B cell (primary cell): ENCODE measurements around the gene RAB43. TPM values are rescaled to one million over a fixed set of nuclear protein-coding genes. Genes with fewer than 3 reads are reported as not detected.
"Not testable (repeated sequence)": the region's sequence is repeated elsewhere in the genome, so short reads cannot be mapped to it uniquely, and the experiment has no call there.

Source experiments
- ATAC-seq: fragments of 200-7000 bp; cut with Tn5 transposase; one replicate; pipeline ENCODE4 v1.10.0; 2021; ENCODE audit warnings: low read depth, mild to moderate bottlenecking, moderate number of reproducible peaks, moderate library complexity
- CTCF ChIA-PET: fragments of 350-600 bp; sonication (Branson Sonifier 250); formaldehyde crosslinking; loops from one replicate; lab custom pipeline; 2021; ENCODE audit warnings: antibody characterized with exemption, inconsistent platforms; lab: Charles Lee
- POLR2A ChIA-PET: fragments of 350-600 bp; sonication (Branson Sonifier 250); formaldehyde crosslinking; loops from one replicate; lab custom pipeline; 2021; ENCODE audit warnings: antibody characterized with exemption; lab: Charles Lee
- DNase-seq: peaks from one replicate; pipeline ENCODE4 v3.0.0; 2013
- H2AFZ ChIP-seq: 2 replicates; pipeline ENCODE4 v1.6.1; 2012; ENCODE audit warnings: mild to moderate bottlenecking, low read depth, low read length; ENCODE audit not compliant: insufficient read depth, poor library complexity, severe bottlenecking
- H3K27ac ChIP-seq, 2 donors: 1 replicate in 1 of 2; 2 replicates in 1 of 2; pipeline ENCODE4 v1.5.1; 2012 to 2013; ENCODE audit warnings: low read length in 2 of 2, mild to moderate bottlenecking in 2 of 2, moderate library complexity in 1 of 2
- H3K27me3 ChIP-seq, 4 experiments: fragments of 200-600 bp in 1 of 4; sonication (generic) in 1 of 4; replicated peaks in 1 of 4; 1 replicate in 2 of 4; 2 replicates in 2 of 4; pipeline versions ENCODE4 v1.6.1 to v1.7.0; 2013 to 2016; ENCODE audit warnings: low read length in 3 of 4, mild to moderate bottlenecking in 2 of 4, mixed read lengths in 1 of 4, moderate library complexity in 1 of 4; ENCODE audit not compliant: insufficient read depth in 4 of 4, control insufficient read depth in 3 of 4; ENCODE audit errors: control extremely low read depth in 1 of 4
- H3K36me3 ChIP-seq, 2 experiments: replicated peaks in 1 of 2; 1 replicate in 1 of 2; 2 replicates in 1 of 2; pipeline versions ENCODE4 v1.6.1 to v1.7.1; 2013; ENCODE audit warnings: low read length in 1 of 2; ENCODE audit not compliant: insufficient read depth in 2 of 2, control insufficient read depth in 1 of 2; ENCODE audit errors: control extremely low read depth in 1 of 2, extremely low read depth in 1 of 2
- H3K4me1 ChIP-seq, 2 donors: fragments of 200-600 bp in 1 of 2; sonication (generic) in 1 of 2; 1 replicate in 1 of 2; 2 replicates in 1 of 2; pipeline versions ENCODE4 v1.5.1 to v1.6.1; 2013 to 2017; ENCODE audit warnings: low read length in 2 of 2; ENCODE audit not compliant: control insufficient read depth in 2 of 2, insufficient read depth in 2 of 2
- H3K4me2 ChIP-seq: replicated peaks from 2 replicates; pipeline ENCODE3; 2012; ENCODE audit warnings: mild to moderate bottlenecking, low read depth, low read length; ENCODE audit not compliant: poor library complexity, severe bottlenecking
- H3K4me3 ChIP-seq, 5 experiments: fragments of 200-600 bp in 1 of 5; sonication (generic) in 1 of 5; 1 replicate in 3 of 5; 2 replicates in 2 of 5; pipeline versions ENCODE4 v1.5.1 to v1.7.0; 2011 to 2016; ENCODE audit warnings: low read length in 4 of 5, mild to moderate bottlenecking in 4 of 5, low read depth in 2 of 5, control low read depth in 1 of 5, moderate library complexity in 1 of 5; ENCODE audit not compliant: insufficient read depth in 1 of 5; ENCODE audit errors: control extremely low read depth in 1 of 5, extremely low read depth in 1 of 5
- H3K79me2 ChIP-seq: fragments of 200-600 bp; sonication (generic); one replicate; pipeline ENCODE4 v1.6.0; 2016; ENCODE audit warnings: low read length; ENCODE audit not compliant: control insufficient read depth, insufficient read depth
- H3K9ac ChIP-seq: fragments of 200-600 bp; sonication (generic); 2 replicates; pipeline ENCODE4 v1.6.1; 2017; ENCODE audit warnings: mild to moderate bottlenecking, low read length, moderate library complexity
- H3K9me3 ChIP-seq, 3 donors: one replicate each; pipeline versions ENCODE4 v1.6.1 to v1.7.1; 2013; ENCODE audit warnings: low read length in 2 of 3; ENCODE audit not compliant: control insufficient read depth in 2 of 3, insufficient read depth in 1 of 3; ENCODE audit errors: control extremely low read depth in 1 of 3
- H4K20me1 ChIP-seq: 2 replicates; pipeline ENCODE4 v1.6.0; 2012; ENCODE audit warnings: mild to moderate bottlenecking, low read length; ENCODE audit not compliant: insufficient read depth, control insufficient read depth, poor library complexity, severe bottlenecking
- H3K27ac Mint-ChIP-seq: one replicate; pipeline ENCODE4 v1.8.0; 2021; ENCODE audit warnings: mixed read lengths
- H3K27me3 Mint-ChIP-seq: one replicate; pipeline ENCODE4 v1.8.0; 2021; ENCODE audit warnings: mixed read lengths
- H3K4me1 Mint-ChIP-seq: one replicate; pipeline ENCODE4 v1.8.0; 2021; ENCODE audit warnings: mixed read lengths
- H3K4me3 Mint-ChIP-seq: one replicate; pipeline ENCODE4 v1.8.0; 2021; ENCODE audit warnings: mixed read lengths
- H3K9me3 Mint-ChIP-seq: one replicate; pipeline ENCODE4 v1.8.0; 2022; ENCODE audit warnings: mixed read lengths; ENCODE audit not compliant: insufficient read depth
- EZH2 ChIP-seq: IDR thresholded peaks from 2 replicates; pipeline ENCODE4 v1.6.1; 2012; ENCODE audit warnings: borderline replicate concordance, low read depth, mild to moderate bottlenecking, moderate library complexity, low read length; ENCODE audit not compliant: insufficient read depth, poor library complexity, severe bottlenecking
- WGBS: methylation state at CpG from one replicate; pipeline ENCODE4 v1.1.5; 2013; ENCODE audit warnings: missing lambda C conversion rate; ENCODE audit not compliant: insufficient coverage; 5-methylcytosine and 5-hydroxymethylcytosine counted together
- intact Hi-C: fragments of 100-400 bp; cut with micrococcal nuclease; formaldehyde crosslinking; loops from one replicate; pipeline ENCODE4 v1.10.0; 2022
- polyA plus RNA-seq: library from polyadenylated mRNA; depleted of rRNA; stranded (reverse); fragments of >200 nt; gene quantifications from 2 replicates; pipeline ENCODE4 v1.2.3, GENCODE V29; 2012
- total RNA-seq, 2 donors: library from RNA; stranded (reverse); fragments of 120-200 nt in 1 of 2; gene quantifications; 1 replicate in 1 of 2; 2 replicates in 1 of 2; pipeline versions ENCODE4 v1.2.3 to v1.2.4, GENCODE V29; 2013 to 2022
- TF ChIP-seq, protein P1 (sequence below): fragments of 200-600 bp; IDR thresholded peaks from one replicate; pipeline ENCODE4 v1.8.0; 2022; ENCODE audit warnings: antibody characterized with exemption, mild to moderate bottlenecking

Gene RAB43
- total and polyA plus RNA-seq, 2 donors (not counting 1 experiment from before 2014, with no cell fraction given) = 7.6 to 14.3 TPM

DNA sequence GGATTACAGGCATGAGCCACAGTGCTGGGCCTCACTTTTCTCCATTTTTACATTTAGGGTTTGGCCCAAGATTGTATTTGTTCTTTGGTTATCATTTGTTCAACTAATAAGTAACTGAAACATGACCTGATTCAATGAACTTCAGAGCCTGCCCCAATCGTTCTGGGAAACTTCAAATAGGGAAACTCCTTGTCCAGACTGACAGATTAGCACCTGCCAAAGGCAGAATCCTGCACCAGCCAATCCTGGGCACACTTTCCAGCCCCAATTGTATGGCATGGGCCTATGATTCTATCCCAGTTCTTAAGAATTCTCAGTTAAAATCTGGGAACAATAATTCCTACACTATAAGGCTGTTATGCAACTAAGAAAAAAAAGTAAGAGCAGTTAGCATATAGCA is 18.3 kb upstream of the RAB43 start:
- Histone ChIP-seq H3K9me3 (no peaks in the 10 kb centered on the region), H3K27ac (no peak overlapping the region), H3K79me2 (peaks cover 8% of the 10 kb centered on the region), H3K4me1 (no peaks in the 10 kb centered on the region), H3K9ac (no peak overlapping the region), H4K20me1 (no peaks in the 10 kb centered on the region), H3K4me2 (no peak overlapping the region), H3K27me3 (no peaks in the 10 kb centered on the region), H3K4me3 (no peak overlapping the region), H3K36me3 (peaks cover 8 to 48% of the 10 kb centered on the region in 2 experiments), H2AFZ (no peak overlapping the region)
- DNase-seq (no peak), ATAC-seq (no peak)
- CTCF ChIA-PET = interaction anchor here (0.6 kb wide), 1 partner anchor 133 kb away, joined by 3 read pairs; no protein-coding TSS in a partner anchor
- POLR2A ChIA-PET = no interaction called here
- Mint-ChIP-seq H3K9me3 (no peaks in the 10 kb centered on the region), H3K27me3 (no peaks in the 10 kb centered on the region), H3K27ac (no peak overlapping the region), H3K4me3 (no peak overlapping the region), H3K4me1 (no peaks in the 10 kb centered on the region)
- 71% methylated on average over 1 of the region's 1 CpG for WGBS
- TF ChIP-seq EZH2 = no peak
- TF ChIP-seq, protein P1, sequence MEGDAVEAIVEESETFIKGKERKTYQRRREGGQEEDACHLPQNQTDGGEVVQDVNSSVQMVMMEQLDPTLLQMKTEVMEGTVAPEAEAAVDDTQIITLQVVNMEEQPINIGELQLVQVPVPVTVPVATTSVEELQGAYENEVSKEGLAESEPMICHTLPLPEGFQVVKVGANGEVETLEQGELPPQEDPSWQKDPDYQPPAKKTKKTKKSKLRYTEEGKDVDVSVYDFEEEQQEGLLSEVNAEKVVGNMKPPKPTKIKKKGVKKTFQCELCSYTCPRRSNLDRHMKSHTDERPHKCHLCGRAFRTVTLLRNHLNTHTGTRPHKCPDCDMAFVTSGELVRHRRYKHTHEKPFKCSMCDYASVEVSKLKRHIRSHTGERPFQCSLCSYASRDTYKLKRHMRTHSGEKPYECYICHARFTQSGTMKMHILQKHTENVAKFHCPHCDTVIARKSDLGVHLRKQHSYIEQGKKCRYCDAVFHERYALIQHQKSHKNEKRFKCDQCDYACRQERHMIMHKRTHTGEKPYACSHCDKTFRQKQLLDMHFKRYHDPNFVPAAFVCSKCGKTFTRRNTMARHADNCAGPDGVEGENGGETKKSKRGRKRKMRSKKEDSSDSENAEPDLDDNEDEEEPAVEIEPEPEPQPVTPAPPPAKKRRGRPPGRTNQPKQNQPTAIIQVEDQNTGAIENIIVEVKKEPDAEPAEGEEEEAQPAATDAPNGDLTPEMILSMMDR = no peak
- intact Hi-C loops = loop anchor here (10.0 kb wide), 1 partner anchor 165 kb away; no protein-coding TSS in a partner anchor

DNA sequence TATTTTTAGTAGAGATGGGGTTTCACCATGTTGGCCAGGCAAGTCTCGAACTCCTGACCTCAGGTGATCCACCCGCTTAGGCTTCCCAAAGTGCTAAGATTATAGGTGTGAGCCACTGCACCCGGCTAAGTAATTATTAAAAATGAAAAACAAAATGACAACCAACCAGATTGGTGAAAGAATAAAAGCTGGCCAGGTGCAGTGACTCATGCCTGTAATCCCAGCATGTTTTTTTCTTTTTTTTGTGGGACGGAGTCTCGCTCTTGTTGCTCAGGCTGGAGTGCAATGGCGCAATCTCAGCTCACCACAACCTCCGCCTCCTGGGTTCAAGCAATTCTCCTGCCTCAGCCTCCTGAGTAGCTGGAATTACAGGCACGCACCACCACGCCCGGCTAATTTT is 14.7 kb upstream of the RAB43 start:
- H3K27ac Mint-ChIP-seq = not testable (repeated sequence)
- 100% methylated on average over 2 of the region's 10 CpGs for WGBS

More for the DNA sequence above, 14.7 kb upstream of the RAB43 start:
- H2AFZ ChIP-seq, H3K4me2 ChIP-seq, H3K9me3 ChIP-seq, H3K9me3 Mint-ChIP-seq, H4K20me1 ChIP-seq, H3K4me3 Mint-ChIP-seq, POLR2A ChIA-PET, ATAC-seq, H3K27ac ChIP-seq, H3K27me3 ChIP-seq, H3K27me3 Mint-ChIP-seq, H3K9ac ChIP-seq, H3K79me2 ChIP-seq, H3K4me1 Mint-ChIP-seq, H3K4me3 ChIP-seq, intact Hi-C loops, DNase-seq, H3K4me1 ChIP-seq: not testable (repeated sequence)
- peaks cover 28 to 67% of the 10 kb centered on the region in 2 experiments for H3K36me3 ChIP-seq
- CTCF ChIA-PET = interaction anchor here (1.0 kb wide), 1 partner anchor 109 kb away, joined by 3 read pairs; no protein-coding TSS in a partner anchor
